Neuronal stem cell (in vitro differentiated cells): ENCODE data around the gene RNF121.
"Not testable (repeated sequence)": the region's sequence is repeated elsewhere in the genome, so short reads cannot be mapped to it uniquely, and the experiment has no call there.

Experiments
- DNase-seq: peaks from one replicate; pipeline ENCODE4 v3.0.0-alpha.2; 2013; ENCODE audit warnings: low spot score
- H2AFZ ChIP-seq: one replicate; pipeline ENCODE4 v1.6.1; 2013; ENCODE audit warnings: mild to moderate bottlenecking, low read length, inconsistent platforms
- H2AK5ac ChIP-seq: 2 replicates; pipeline ENCODE4 v1.6.1; 2013; ENCODE audit warnings: low read depth, mild to moderate bottlenecking, inconsistent platforms, low read length, moderate library complexity, mixed read lengths
- H2BK120ac ChIP-seq: 2 replicates; pipeline ENCODE4 v1.6.1; 2013; ENCODE audit warnings: low read depth, mild to moderate bottlenecking, inconsistent platforms, low read length, moderate library complexity, mixed read lengths
- H2BK12ac ChIP-seq: one replicate; pipeline ENCODE4 v1.6.1; 2013; ENCODE audit warnings: low read length, inconsistent platforms
- H2BK15ac ChIP-seq: 2 replicates; pipeline ENCODE4 v1.6.1; 2013; ENCODE audit warnings: mild to moderate bottlenecking, low read length, inconsistent platforms, mixed read lengths
- H2BK5ac ChIP-seq: one replicate; pipeline ENCODE4 v1.6.1; 2013; ENCODE audit warnings: inconsistent platforms, mild to moderate bottlenecking, low read length, moderate library complexity
- H3K14ac ChIP-seq: one replicate; pipeline ENCODE4 v1.6.1; 2013; ENCODE audit warnings: low read length, inconsistent platforms
- H3K18ac ChIP-seq: 2 replicates; pipeline ENCODE4 v1.6.1; 2013; ENCODE audit warnings: low read length, inconsistent platforms
- H3K23ac ChIP-seq: 2 replicates; pipeline ENCODE4 v1.6.1; 2013; ENCODE audit warnings: low read depth, mild to moderate bottlenecking, mixed read lengths, low read length, inconsistent platforms; ENCODE audit not compliant: poor library complexity
- H3K27ac ChIP-seq: replicated peaks from 3 replicates; pipeline ENCODE4 v1.5.1; 2013; ENCODE audit warnings: low read length, inconsistent platforms
- H3K27me3 ChIP-seq, 3 experiments: 2 replicates each; pipeline ENCODE4 v1.6.1; 2013; ENCODE audit warnings: low read length in 3 of 3, mild to moderate bottlenecking in 2 of 3, inconsistent platforms in 1 of 3, low read depth in 1 of 3, mixed read lengths in 1 of 3, moderate library complexity in 1 of 3; ENCODE audit not compliant: control insufficient read depth in 3 of 3, insufficient read depth in 3 of 3
- H3K36me3 ChIP-seq, 2 donors: replicated peaks in 1 of 2; 2 replicates each; pipeline ENCODE4 v1.6.1; 2013; ENCODE audit warnings: low read length in 2 of 2; ENCODE audit not compliant: control insufficient read depth in 2 of 2, insufficient read depth in 2 of 2
- H3K4ac ChIP-seq: 2 replicates; pipeline ENCODE4 v1.6.1; 2013; ENCODE audit warnings: inconsistent platforms, mild to moderate bottlenecking, low read length, moderate library complexity
- H3K4me1 ChIP-seq, 2 donors: 1 replicate in 1 of 2; 2 replicates in 1 of 2; pipeline ENCODE4 v1.6.1; 2013; ENCODE audit warnings: low read length in 2 of 2, low read depth in 1 of 2; ENCODE audit not compliant: control insufficient read depth in 2 of 2, insufficient read depth in 1 of 2
- H3K4me2 ChIP-seq: one replicate; pipeline ENCODE4 v1.6.1; 2013; ENCODE audit warnings: mild to moderate bottlenecking, low read length, inconsistent platforms; ENCODE audit not compliant: insufficient read depth, poor library complexity, severe bottlenecking
- H3K4me3 ChIP-seq, 2 donors: 2 replicates each; pipeline ENCODE4 v1.5.1; 2013; ENCODE audit warnings: low read length in 2 of 2, mild to moderate bottlenecking in 2 of 2, inconsistent platforms in 1 of 2, moderate library complexity in 1 of 2
- H3K79me1 ChIP-seq: one replicate; pipeline ENCODE4 v1.6.1; 2013; ENCODE audit warnings: low read depth, mild to moderate bottlenecking, inconsistent platforms, low read length, moderate library complexity
- H3K9ac ChIP-seq: one replicate; pipeline ENCODE4 v1.6.1; 2013; ENCODE audit warnings: mild to moderate bottlenecking, low read depth, low read length, inconsistent platforms; ENCODE audit not compliant: poor library complexity
- H3K9me3 ChIP-seq, 2 donors: replicated peaks in 1 of 2; 2 replicates each; pipeline versions ENCODE3 to v1.6.1; 2013; ENCODE audit warnings: low read length in 2 of 2, mild to moderate bottlenecking in 2 of 2, inconsistent platforms in 1 of 2, low read depth in 1 of 2, mixed read lengths in 1 of 2, moderate library complexity in 1 of 2; ENCODE audit not compliant: control insufficient read depth in 2 of 2, insufficient read depth in 1 of 2
- H4K8ac ChIP-seq: one replicate; pipeline ENCODE4 v1.6.1; 2013; ENCODE audit warnings: low read depth, mild to moderate bottlenecking, inconsistent platforms, low read length, moderate library complexity
- H4K91ac ChIP-seq: one replicate; pipeline ENCODE4 v1.6.1; 2013; ENCODE audit warnings: low read length, low read depth, mild to moderate bottlenecking, inconsistent platforms; ENCODE audit not compliant: poor library complexity
- WGBS, 2 donors: extraction: QIAGEN DNeasy Blood & Tissue Kit; methylation state at CpG; one replicate each; pipeline ENCODE4 v1.1.7; 2013; ENCODE audit warnings: missing lambda C conversion rate in 2 of 2, mixed read lengths in 1 of 2; ENCODE audit not compliant: insufficient read length in 2 of 2, insufficient replicate concordance in 1 of 2; ENCODE audit errors: extremely low coverage in 2 of 2; 5-methylcytosine and 5-hydroxymethylcytosine counted together

RNF121 gene

DNA sequence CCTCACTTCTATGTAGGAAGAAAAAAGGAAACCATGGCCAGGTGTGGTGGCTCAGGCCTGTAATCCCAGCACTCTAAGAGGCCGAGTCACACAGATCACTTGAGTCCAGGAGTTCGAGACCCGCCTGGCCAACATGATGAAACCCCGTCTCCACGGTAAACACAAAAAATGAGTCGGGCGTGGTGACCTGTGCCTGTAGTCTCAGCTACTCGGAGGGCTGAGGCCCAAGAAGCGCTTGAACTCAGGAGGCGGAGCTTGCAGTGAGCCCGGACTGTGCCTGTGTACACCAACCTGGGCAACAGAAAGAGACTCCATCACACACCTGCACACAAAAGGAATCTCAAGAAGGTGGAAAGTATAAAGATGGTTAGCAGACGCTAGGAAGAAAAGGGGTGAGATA is 32.9 kb upstream of the RNF121 start:
- Histone ChIP-seq H3K18ac (no peak overlapping the region), H3K27me3 (no peaks in the 10 kb centered on the region), H2BK12ac (no peak overlapping the region), H3K4ac (no peak overlapping the region), H3K9ac (no peak overlapping the region), H3K79me1 (no peaks in the 10 kb centered on the region), H3K9me3 (no peaks in the 10 kb centered on the region), H2AFZ (no peak overlapping the region), H3K36me3 (peaks cover 0 to 2% of the 10 kb centered on the region in 2 donors), H2BK15ac (no peak overlapping the region), H3K4me3 (no peak overlapping the region), H2AK5ac (no peak overlapping the region), H2BK120ac (no peak overlapping the region), H4K8ac (no peak overlapping the region), H3K27ac (no peak overlapping the region), H2BK5ac (no peak overlapping the region), H4K91ac (no peak overlapping the region), H3K14ac (no peak overlapping the region), H3K4me2 (no peak overlapping the region), H3K23ac (no peak overlapping the region), H3K4me1 (no peaks in the 10 kb centered on the region)
- no CpG with 5 or more reads among the region's 12 CpGs for WGBS, 2 donors
- DNase-seq, result no peak

DNA sequence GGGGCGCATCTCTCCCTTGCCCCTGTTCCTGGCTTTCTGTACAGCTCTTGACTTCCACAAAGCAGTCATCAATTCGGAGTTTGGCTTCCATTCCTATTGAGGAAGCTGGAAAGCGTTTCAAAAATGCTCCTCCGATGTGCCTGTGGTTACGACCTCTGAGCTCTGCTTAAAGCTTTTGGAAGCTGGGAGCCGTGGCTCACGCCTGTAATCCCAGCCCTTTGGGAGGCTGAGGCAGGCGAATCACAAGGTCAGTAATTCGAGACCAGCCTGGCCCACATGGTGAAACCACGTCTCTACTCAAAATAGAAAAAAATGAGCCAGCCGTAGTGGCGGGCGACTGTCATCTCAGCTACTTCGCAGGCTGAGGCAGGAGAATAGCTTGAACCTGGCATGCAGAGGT is 27.7 kb upstream of the RNF121 start:
- H2AK5ac ChIP-seq, result not testable (repeated sequence)

DNA sequence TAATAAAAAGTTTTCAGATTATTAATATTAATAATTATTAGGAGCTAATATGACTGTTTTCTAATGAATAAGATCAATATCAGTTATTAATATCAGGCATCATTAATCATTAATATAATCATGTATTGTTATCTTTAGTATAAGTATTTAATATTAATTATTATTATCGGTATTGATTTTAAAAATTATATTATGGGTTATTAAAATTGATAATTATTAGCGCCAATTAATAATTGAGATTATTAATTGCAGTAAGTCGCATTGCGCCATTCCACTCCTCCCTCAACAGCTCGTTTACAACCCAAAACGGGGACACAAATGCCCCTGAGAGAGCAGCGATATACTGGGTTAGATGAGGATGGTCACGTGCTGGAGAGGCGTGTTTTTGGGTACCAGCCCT is 20.6 kb upstream of the RNF121 start:
- H3K14ac ChIP-seq, result no peak overlapping the region
- H3K27me3 ChIP-seq, result no peaks in the 10 kb centered on the region
- no peak overlapping the region for H3K4ac ChIP-seq
- WGBS, 2 donors, result 100% methylated on average over 2 of the region's 9 CpGs; no CpG with 5 or more reads in 1 of the 2 donors
- no peak overlapping the region for H3K4me2 ChIP-seq
- H3K9me3 ChIP-seq, result no peaks in the 10 kb centered on the region
- no peak overlapping the region for H4K91ac ChIP-seq
- H3K4me1 ChIP-seq, result no peaks in the 10 kb centered on the region
- H2BK12ac ChIP-seq, result no peak overlapping the region
- no peaks in the 10 kb centered on the region for H3K79me1 ChIP-seq
- no peak overlapping the region for H3K4me3 ChIP-seq
- DNase-seq, result no peak
- no peak overlapping the region for H4K8ac ChIP-seq
- no peak overlapping the region for H2BK15ac ChIP-seq
- H3K36me3 ChIP-seq, result peaks cover 0 to 29% of the 10 kb centered on the region in 2 donors
- H3K23ac ChIP-seq, result no peak overlapping the region
- H3K18ac ChIP-seq, result no peak overlapping the region
- H2AFZ ChIP-seq, result no peak overlapping the region
- H3K9ac ChIP-seq, result no peak overlapping the region
- no peak overlapping the region for H2AK5ac ChIP-seq
- H2BK120ac ChIP-seq, result no peak overlapping the region
- no peak overlapping the region for H3K27ac ChIP-seq
- H2BK5ac ChIP-seq, result no peak overlapping the region

More for the DNA sequence above, 27.7 kb upstream of the RNF121 start:
- not testable (repeated sequence) for H3K4me2 ChIP-seq, H3K9me3 ChIP-seq, H2BK5ac ChIP-seq, H3K79me1 ChIP-seq, H3K18ac ChIP-seq, H3K4me1 ChIP-seq, H3K9ac ChIP-seq, H3K23ac ChIP-seq, H2BK15ac ChIP-seq, DNase-seq, H3K27ac ChIP-seq, H2BK120ac ChIP-seq, H3K14ac ChIP-seq, H3K4me3 ChIP-seq, H3K27me3 ChIP-seq, H2BK12ac ChIP-seq, H4K91ac ChIP-seq, H3K4ac ChIP-seq, H4K8ac ChIP-seq, H2AFZ ChIP-seq
- peaks cover 0 to 14% of the 10 kb centered on the region in 2 donors for H3K36me3 ChIP-seq
- WGBS, 2 donors, result no CpG with 5 or more reads among the region's 14 CpGs

DNA sequence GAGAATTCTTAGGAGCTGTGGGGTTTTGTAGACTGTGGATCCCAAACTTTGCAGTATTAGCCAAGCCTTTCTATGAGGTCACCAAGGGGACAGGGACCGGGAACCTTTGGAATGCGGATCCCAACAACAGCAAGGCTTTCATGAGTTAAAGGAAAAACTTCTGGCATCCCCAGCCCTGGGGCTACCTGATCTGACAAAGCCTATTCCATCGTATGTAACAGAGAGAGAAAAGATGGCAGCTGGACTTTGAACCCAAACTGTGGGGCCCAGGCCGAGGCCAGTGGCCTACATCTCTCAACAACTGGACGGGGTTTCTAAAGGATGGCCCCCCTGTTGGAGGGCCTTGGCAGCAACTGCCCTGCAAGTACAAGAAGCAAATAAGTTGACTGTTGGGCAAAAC is 18.1 kb upstream of the RNF121 start:
- not testable (repeated sequence) for H4K91ac ChIP-seq, H2BK120ac ChIP-seq, H3K4me3 ChIP-seq, H3K18ac ChIP-seq, H3K9me3 ChIP-seq, H3K27ac ChIP-seq, H2BK12ac ChIP-seq, H3K4me2 ChIP-seq, H3K9ac ChIP-seq, H3K79me1 ChIP-seq, H3K4me1 ChIP-seq, H2AK5ac ChIP-seq, H3K27me3 ChIP-seq, DNase-seq, H2BK15ac ChIP-seq, H3K14ac ChIP-seq, H2BK5ac ChIP-seq, H4K8ac ChIP-seq, H3K4ac ChIP-seq, H3K23ac ChIP-seq, H2AFZ ChIP-seq
- H3K36me3 ChIP-seq, result peaks cover 3 to 40% of the 10 kb centered on the region in 2 donors
- WGBS, 2 donors, result no CpG with 5 or more reads among the region's 5 CpGs
